ENCODE results near the gene IL11.

The IL11 gene

GRCh38 chr19:55321466-55322137 lies 48.7 kb downstream of the IL11 start:
- no peak for DNase-seq

GRCh38 chr19:55320844-55321419 lies 49.3 kb downstream of the IL11 start:
- no peak for DNase-seq

DNA sequence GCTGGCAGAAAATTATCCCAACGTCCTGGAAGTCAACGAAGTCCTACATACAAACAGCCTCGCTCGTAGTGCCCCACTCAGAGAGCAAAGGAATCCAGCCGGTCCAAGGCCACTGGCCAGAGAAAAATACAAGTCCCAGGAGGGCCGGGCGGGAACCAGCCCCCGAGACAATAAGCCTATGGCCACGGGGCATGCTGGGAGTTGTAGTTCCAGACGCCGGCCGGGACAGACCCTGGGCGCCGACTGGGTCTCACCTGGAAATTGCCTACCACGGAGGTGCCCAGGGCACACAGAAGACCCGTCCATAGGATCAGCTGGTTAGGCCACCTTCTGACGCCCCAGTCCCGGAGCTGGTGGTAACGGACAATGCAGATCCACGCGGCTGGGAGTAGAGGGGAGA lies 50.5 kb downstream of the IL11 start:
- DNase-seq: no peak

DNA sequence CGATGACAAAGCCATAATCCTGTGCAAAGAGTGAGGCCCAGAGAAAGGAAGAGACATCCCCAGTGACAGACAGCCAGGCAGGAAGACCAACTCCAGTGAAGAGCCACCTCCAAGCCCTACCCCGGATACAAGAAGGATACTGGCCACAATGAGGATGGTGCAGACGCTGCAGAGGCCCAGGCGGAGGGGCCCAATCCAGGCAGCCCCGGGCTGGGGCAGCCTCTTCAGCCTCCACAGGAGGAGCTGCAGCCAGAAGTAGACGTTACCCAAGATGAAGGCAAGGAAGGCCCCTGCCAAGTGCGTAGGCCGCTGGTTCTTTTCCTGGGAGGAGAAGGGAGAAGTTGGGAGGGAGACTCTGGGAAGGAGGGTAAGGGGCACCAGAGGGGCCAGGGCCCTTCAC lies 53.6 kb downstream of the IL11 start:
- DNase-seq: no peak

GRCh38 chr19:55315956-55316525 lies 54.2 kb downstream of the IL11 start:
- no peak for DNase-seq

DNA sequence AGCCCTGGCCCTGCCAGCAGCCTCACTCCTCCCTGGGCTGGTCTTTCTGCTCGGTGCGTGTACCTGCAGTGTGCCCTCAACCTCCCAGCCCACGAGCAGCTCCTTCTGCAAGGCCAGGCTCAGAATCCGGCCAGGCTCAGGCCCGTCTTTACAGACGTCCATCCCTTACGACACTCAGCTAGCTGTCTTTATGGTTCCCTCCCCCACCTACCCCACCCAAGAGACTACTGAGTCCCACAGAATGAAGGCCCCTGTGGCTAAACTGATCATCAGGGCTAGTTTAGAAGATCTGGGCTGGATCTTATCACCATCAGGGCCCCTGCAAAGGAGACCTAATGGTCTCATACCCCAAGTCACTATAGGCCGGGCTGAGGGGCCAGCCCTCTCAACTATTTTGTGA lies 55.9 kb downstream of the IL11 start:
- DNase-seq: no peak

All from right hindlimb (tissue), 1 donor.